Fibroblast of villous mesenchyme (primary cell): ENCODE data around the gene KAZN. TPM values are rescaled to one million over a fixed set of nuclear protein-coding genes. Genes with fewer than 3 reads are reported as not detected.

Experiments
- DNase-seq: peaks from one replicate; pipeline ENCODE4 v3.0.0-alpha.2; 2010; ENCODE audit warnings: low read depth
- H3K4me3 ChIP-seq: 2 replicates; pipeline ENCODE4 v1.5.1; 2011; ENCODE audit warnings: low read depth, mild to moderate bottlenecking, low read length
- total RNA-seq: library from RNA; depleted of rRNA; stranded (reverse); fragments of >200 nt; gene quantifications from 2 replicates; pipeline ENCODE4 v1.2.3, GENCODE V29; 2012
- TF ChIP-seq, protein P1 (sequence below): IDR thresholded peaks from 2 replicates; pipeline ENCODE4 v1.5.1; 2012; ENCODE audit warnings: low read depth, mild to moderate bottlenecking, low read length; ENCODE audit not compliant: insufficient read depth

KAZN gene
- total RNA-seq, 1 donor = 8.6 TPM

DNA sequence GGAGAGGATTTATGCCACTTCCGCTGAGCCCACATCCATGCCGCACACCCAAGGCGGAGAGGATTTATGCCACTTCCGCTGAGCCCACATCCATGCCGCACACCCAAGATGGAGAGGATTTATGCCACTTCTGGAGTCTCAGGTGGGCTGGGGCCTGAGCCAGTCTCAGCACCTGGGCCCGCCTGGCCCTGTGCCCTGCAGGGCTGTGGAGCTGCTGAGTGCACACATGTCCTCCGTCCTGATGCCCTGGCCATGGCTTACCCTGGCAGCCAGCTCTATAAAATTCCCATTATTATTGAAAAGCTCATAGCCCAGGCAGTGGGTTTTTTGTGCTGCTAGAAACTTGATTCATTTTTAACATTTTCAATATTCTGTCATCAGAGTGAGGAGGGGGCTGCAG lies 465.3 kb downstream of the KAZN start:
- TF ChIP-seq, protein P1, sequence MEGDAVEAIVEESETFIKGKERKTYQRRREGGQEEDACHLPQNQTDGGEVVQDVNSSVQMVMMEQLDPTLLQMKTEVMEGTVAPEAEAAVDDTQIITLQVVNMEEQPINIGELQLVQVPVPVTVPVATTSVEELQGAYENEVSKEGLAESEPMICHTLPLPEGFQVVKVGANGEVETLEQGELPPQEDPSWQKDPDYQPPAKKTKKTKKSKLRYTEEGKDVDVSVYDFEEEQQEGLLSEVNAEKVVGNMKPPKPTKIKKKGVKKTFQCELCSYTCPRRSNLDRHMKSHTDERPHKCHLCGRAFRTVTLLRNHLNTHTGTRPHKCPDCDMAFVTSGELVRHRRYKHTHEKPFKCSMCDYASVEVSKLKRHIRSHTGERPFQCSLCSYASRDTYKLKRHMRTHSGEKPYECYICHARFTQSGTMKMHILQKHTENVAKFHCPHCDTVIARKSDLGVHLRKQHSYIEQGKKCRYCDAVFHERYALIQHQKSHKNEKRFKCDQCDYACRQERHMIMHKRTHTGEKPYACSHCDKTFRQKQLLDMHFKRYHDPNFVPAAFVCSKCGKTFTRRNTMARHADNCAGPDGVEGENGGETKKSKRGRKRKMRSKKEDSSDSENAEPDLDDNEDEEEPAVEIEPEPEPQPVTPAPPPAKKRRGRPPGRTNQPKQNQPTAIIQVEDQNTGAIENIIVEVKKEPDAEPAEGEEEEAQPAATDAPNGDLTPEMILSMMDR = no peak
- no peak for DNase-seq
- no peak overlapping the region for H3K4me3 ChIP-seq

GRCh38 chr1:15064217-15064929 lies 465.9 kb downstream of the KAZN start:
- TF ChIP-seq, protein P1 = no peak
- DNase-seq = no peak
- no peak overlapping the region for H3K4me3 ChIP-seq

- DNase-seq = no peak
- TF ChIP-seq, protein P1 = no peak
- no peak overlapping the region for H3K4me3 ChIP-seq
These were observed 466.8 kb downstream of the KAZN start for GRCh38 chr1:15065291-15065690.

DNA sequence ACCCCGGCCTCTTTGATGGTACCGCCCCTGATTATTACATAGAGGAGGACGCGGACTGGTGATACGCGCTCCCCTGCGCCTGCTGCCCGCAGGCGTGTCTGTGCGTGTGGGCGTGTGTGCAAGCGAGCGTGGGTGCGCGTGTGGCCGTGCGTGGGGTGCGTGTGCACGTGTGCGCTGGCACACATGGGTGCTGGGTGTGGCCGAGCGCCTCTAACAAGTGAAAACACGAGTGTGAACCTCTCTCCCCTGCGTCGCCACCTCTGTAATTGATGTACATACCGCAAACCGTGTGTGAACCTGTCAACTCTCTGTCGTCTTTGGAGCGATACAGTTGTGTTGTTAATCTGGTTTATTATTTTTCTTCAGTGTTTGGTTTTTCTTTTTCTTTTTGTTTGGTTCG lies 467.3 kb downstream of the KAZN start:
- H3K4me3 ChIP-seq = no peak overlapping the region
- DNase-seq = no peak

DNA sequence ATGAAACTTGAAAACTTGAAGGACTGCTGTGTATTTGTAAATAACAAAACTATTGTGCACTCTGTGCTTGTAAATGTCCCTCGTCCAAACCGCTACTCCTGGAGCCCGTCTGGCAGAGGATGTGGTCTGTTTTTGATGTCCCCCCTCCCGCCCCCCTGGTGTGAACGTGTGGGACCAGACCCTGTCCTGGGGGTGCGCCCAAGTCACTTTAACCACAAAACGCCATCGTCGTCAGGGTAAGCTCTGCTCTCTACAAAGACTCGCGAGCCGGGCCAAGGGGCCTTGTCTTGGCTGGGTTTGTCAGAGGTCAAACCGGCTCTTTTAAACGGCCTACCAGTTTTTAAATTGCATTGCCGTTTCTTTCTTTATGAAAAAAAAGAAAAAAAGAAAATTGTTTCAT lies 467.7 kb downstream of the KAZN start:
- TF ChIP-seq, protein P1 = no peak
- DNase-seq = no peak

More for the DNA sequence above, 467.3 kb downstream of the KAZN start:
- TF ChIP-seq, protein P1 = no peak

GRCh38 chr1:15067148-15067547 lies 468.7 kb downstream of the KAZN start:
- TF ChIP-seq, protein P1 = no peak
- no peak overlapping the region for H3K4me3 ChIP-seq
- no peak for DNase-seq

More for the DNA sequence above, 467.7 kb downstream of the KAZN start:
- H3K4me3 ChIP-seq = no peak overlapping the region

DNA sequence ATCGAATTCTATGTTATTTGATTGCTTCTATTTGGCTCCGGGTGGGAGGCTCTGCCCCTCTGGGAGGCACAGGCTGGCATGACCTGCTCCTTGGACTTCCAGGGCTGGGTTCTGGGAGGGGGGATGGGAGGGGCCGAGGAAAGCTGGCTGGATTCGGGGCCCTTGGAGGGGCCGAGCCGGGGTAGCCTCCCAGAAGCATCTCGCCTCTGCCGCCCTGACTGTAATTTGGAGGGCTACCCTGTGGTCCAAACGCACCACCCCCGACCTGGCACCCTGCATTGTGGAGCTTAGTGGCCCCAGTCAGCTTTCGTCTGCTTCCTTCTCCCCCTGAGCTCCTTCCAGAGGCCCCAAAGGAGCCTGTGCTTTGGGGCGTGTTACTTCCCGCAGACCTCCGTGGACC lies 469.7 kb downstream of the KAZN start:
- H3K4me3 ChIP-seq = no peak overlapping the region
- TF ChIP-seq, protein P1 = no peak
- no peak for DNase-seq
